NK-92 treated with Interleukin-12 subunit alpha and Interleukin-12 subunit beta, amount 100 ng/mL, for 24 hours (cell line): Measurements from ENCODE around the gene MS4A6E.
A peak's percentile ranks its signal among the peaks of the same experiment; 100 is the strongest.
"Not testable (repeated sequence)": the region's sequence is repeated elsewhere in the genome, so short reads cannot be mapped to it uniquely, and the experiment has no call there.

Experiments
- DNase-seq: peaks from one replicate; lab custom pipeline; 2025; lab: John Stamatoyannopoulos, UW

The MS4A6E gene, protein sequence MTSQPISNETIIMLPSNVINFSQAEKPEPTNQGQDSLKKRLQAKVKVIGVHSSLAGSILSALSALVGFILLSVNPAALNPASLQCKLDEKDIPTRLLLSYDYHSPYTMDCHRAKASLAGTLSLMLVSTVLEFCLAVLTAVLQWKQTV

GRCh38 chr11:60326955-60327354 lies at the start of gene MS4A6E:
TSS of gene MS4A6E (plus strand) at chr11:60327255. CDS start at chr11:60334896, 7,641 bp downstream.
- DNase-seq: no peak

GRCh38 chr11:60280412-60280811 lies 46.6 kb upstream of the MS4A6E start, which contains the start of gene MS4A4A:
TSS of gene MS4A4A (plus strand) at chr11:60280666. CDS start at chr11:60280676, 10 bp downstream.
- no peak for DNase-seq

- no peak for DNase-seq
Observed at GRCh38 chr11:60281485-60281884, 45.6 kb upstream of the MS4A6E start.

GRCh38 chr11:60282286-60282685 lies 44.8 kb upstream of the MS4A6E start:
- DNase-seq: no peak

DNA sequence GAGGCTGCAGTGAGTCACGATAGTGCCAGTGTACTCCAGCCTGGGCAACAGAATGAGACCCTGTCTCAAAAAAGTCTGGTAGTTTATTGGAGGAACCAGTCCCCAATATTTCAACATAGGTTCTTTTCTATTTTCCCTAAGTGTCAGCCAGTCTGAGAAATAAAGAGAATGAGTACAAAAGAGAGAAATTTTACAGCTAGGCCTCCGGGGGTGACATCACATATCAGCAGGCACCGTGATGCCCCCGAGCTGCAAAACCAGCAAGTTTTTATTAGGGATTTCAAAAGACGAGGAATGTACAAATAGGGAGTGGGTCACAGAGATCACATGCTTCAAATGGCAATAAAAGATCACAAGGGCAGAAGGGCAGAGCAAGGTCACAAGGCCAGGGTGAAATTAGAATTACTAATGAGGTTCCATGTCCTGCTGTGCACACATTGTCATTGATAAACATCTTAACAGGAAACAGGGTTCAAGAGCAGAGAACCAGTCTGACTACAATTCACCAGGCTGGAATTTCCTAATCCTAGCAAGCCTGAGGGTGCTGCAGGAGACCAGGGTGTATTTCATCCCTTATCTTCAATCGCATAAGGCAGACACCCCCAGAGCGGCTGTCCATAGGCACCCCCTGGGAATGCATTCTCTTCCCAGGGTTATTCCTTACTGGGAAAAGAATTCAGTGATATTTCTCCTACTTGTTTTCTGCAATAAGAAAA lies 41.5 kb upstream of the MS4A6E start:
- not testable (repeated sequence) for DNase-seq

GRCh38 chr11:60288531-60288930 lies 38.5 kb upstream of the MS4A6E start:
- no peak for DNase-seq

- DNase-seq: no peak
Observed at GRCh38 chr11:60292145-60292544, 34.9 kb upstream of the MS4A6E start.

GRCh38 chr11:60301178-60301577 lies 25.9 kb upstream of the MS4A6E start:
- no peak for DNase-seq

- not testable (repeated sequence) for DNase-seq
Observed at GRCh38 chr11:60301884-60302283, 25.2 kb upstream of the MS4A6E start.

DNA sequence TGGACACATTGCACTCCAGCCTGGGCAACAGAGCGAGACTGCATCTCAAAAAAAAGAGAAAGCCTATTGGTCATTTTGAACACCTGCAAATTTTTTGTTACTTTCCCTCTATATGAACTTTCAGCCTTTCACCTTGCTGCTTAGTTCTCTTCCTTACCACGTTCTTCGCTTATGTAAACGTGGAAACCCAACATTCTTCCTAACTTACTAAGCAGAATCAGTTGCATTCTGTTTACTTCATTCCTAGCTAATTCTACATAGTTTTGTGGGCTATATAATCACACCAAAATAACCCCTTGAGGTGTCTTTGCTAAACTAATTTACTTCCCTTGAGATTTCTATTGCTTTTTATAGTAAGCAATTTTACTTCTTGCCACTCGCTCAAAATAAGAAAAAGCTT lies 23.4 kb upstream of the MS4A6E start:
- DNase-seq: no peak

- no peak for DNase-seq
Observed at GRCh38 chr11:60305906-60306619, 21.0 kb upstream of the MS4A6E start.

- no peak for DNase-seq
Observed at GRCh38 chr11:60307507-60308195, 19.4 kb upstream of the MS4A6E start.

DNA sequence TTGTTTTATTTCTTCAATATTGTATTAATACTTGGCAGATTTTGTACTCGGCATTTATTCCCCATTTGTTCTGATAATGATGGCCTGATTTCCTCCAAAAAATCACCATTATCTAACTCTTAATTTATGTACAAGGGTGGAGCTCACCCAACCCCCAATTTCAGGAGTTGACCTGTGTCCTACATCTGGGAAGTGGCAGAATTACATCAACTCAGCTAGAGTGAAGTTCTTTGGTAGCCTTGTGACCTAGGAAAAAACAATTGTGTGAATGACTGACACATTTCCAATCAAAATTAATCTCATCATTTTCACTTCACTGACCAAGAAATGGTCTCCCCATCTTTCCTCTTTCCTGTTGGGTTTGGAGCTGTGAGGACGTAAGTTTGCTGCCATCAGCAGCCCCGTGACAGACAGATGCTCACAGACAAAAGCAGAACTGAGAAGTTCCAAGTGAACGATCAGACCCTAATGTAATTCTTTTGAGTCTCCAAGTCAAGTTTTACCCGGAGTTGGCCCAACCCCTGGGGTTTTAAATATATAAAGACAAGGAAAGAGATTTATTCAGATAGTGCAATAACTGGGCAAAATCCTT lies 16.6 kb upstream of the MS4A6E start:
- no peak for DNase-seq

DNA sequence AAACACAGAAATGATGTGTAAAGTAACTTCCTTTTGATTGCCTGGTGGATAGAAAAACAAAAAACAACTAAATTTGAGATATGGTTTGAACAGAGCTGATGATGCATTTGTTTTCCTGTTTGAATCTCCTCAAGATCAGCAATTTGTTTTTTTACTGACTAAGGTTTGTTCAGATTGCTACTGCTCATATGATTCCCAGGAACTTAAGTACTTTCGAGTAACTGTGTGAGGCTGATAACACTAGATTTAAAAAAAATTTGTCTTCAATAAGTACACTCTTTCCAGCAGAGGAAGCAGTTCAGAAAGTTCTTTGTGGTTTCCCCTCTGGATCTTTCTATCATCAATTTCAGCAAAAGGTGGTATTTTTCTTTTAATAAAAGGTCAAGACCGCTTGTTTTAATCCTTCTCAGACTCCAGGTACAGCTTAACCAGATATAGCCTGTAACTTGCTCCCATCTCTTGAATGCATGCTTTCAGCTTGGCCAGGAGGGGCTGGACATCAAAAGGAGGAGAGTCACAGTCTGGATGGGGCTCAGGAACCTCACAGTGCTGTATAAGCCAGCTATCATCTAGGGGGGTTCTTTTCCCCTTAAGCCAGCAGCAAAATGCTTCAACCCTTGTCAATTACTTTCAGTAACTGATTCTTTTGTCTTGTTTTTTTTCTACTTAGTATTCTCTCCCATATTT lies 12.3 kb upstream of the MS4A6E start:
- DNase-seq: no peak

GRCh38 chr11:60315871-60316270 lies 11.2 kb upstream of the MS4A6E start:
- no peak for DNase-seq

DNA sequence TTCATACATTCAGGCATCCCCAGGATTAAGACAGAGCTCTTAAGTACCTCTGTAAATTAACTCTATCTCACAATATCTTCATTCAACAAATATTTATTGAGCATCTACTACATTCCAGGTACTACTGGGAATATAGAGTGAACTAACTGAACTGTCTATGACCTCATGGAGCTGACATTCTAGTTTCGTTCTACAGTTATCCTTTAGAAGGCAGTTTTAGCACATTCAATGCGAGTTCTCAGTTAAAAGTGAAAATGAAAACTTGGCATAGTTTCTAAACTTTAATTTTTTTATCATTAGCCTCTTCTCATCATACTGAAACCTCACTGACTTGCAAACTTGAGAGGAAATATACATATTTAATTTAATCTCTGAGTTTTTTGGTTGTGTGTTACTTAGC lies 10.7 kb upstream of the MS4A6E start:
- DNase-seq: no peak

DNA sequence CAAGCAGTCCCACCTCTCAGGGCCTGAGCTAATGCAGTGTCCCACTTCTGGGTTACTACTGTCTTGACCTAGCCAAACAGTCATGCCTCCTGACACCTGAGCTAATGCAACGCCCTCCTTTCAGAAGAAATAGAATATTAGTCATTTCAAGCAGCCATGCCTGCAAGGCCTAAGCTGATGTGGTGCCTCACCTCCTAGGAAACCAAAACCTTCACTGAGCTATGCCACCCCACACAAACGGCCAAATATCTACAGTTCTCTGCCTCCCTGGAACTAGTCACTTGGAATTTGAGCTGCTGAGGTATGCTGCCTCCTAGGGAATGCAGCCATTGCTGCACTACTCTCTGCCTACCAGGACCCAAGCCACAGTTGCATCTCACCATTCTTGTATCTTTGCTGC lies 8.3 kb upstream of the MS4A6E start:
- DNase-seq: no peak

DNA sequence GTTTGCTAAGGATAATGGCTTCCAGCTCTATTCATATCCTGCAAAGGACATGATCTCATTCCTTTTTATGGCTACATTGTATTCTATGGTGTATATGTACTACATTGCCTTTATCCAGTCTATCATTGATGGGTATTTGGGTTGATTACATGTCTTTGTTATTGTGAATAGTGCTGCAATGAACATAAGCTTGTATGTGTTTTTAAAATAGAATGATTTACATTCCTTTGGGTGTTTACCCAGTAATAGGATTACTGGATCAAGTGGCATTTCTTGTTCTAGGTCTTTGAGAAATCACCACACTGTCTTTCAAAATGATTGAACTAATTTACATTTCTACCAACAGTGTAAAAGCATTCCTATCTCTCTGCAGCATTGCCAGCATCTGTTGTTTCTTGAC lies 6.0 kb upstream of the MS4A6E start:
- no peak for DNase-seq

DNA sequence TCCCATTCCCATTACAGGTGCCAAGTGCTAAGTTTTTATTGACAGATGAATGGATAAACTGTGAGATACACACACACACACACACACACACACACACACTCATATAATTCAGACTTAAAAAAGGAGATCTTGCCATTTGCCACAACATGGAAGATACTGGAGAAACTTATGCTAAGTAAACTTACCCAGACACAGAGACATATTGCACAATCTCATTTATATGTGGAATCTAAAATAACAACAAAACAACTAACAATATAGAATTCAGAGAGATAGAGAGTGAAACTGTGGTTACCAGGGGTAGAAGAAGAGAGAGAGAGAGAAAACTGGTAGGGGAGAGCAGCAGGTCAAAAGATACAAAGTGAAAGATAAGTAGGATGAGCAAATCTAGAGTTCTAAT lies 1.4 kb downstream of the MS4A6E start:
- no peak for DNase-seq

- no peak for DNase-seq
Observed at GRCh38 chr11:60332846-60333245, 5.8 kb downstream of the MS4A6E start.

DNA sequence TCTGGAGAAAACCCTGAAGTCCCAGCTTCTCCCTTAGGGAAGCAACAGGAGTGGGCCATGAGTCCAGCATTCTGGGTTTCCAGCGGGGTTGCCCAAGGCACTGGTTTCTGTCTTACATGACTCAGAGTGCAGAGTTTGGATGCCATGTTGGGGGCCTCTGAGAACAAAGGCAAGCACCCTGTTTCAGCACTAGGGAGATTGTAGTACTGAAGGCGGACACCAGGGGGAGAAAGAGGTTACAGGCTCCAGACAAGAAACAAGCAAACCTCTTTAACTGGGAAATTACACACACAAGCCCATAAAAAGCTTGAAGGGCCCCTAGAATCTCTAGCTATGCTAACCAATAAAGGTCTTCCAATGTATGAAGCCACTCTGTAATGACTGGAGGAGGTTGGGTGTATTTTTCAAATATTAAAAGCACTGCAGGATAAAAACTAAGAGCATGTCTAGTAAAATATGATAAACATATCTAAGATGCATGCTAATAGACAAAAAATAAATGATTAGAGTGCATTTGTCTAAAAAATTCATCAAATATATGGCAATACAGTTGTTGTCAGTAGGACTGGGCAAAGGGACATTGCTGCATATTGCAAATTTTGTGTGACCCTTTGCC lies 7.1 kb downstream of the MS4A6E start:
- DNase-seq: peak; percentile 7
